Activated naive CD4-positive, alpha-beta T cell treated with anti-CD3 and anti-CD28 coated beads for 36 hours (primary cell): ENCODE measurements around the gene AASDHPPT. TPM values are rescaled to one million over a fixed set of nuclear protein-coding genes. Genes with fewer than 3 reads are reported as not detected.
A peak's percentile ranks its signal among the peaks of the same experiment; 100 is the strongest.
"Not testable (repeated sequence)": the region's sequence is repeated elsewhere in the genome, so short reads cannot be mapped to it uniquely, and the experiment has no call there.

ENCODE experiments used
- CTCF ChIA-PET: fragments of 350-600 bp; sonication (Branson Sonifier 250); formaldehyde crosslinking; loops from one replicate; lab custom pipeline; 2021; ENCODE audit warnings: antibody characterized with exemption; lab: Charles Lee
- DNase-seq: peaks from one replicate; pipeline ENCODE4 v3.0.0-alpha.2; 2020
- H3K27ac Mint-ChIP-seq: one replicate; pipeline ENCODE4 v1.8.0; 2021; ENCODE audit warnings: mild to moderate bottlenecking, mixed read lengths
- H3K27me3 Mint-ChIP-seq: one replicate; pipeline ENCODE4 v1.8.0; 2021; ENCODE audit warnings: low read depth, mixed read lengths
- H3K36me3 Mint-ChIP-seq: one replicate; pipeline ENCODE4 v1.8.0; 2021; ENCODE audit warnings: low read depth, mixed read lengths
- H3K4me1 Mint-ChIP-seq: one replicate; pipeline ENCODE4 v1.8.0; 2021; ENCODE audit warnings: low read depth, mixed read lengths
- H3K4me3 Mint-ChIP-seq: one replicate; pipeline ENCODE4 v1.8.0; 2021; ENCODE audit warnings: mild to moderate bottlenecking, moderate library complexity, mixed read lengths
- H3K9me3 Mint-ChIP-seq: one replicate; pipeline ENCODE4 v1.8.0; 2021; ENCODE audit warnings: mixed read lengths
- intact Hi-C: fragments of 100-400 bp; cut with micrococcal nuclease; formaldehyde crosslinking; loops from one replicate; pipeline ENCODE4 v1.15.1; 2023
- total RNA-seq, 2 experiments: library from RNA; stranded (reverse); gene quantifications; one replicate each; pipeline ENCODE4 v1.2.3, GENCODE V29; 2021

Gene AASDHPPT
- total RNA-seq: 10 to 100 TPM; 36.2 to 37.1 TPM

- DNase-seq: no peak
- no peaks in the 10 kb centered on the region for H3K27me3 Mint-ChIP-seq
- intact Hi-C loops: loop anchor here (1.0 to 10.0 kb wide), 9 partner anchors 13 to 1779 kb away; partner anchors contain the start of genes ALKBH8, CARD16, CWF19L2 and MSANTD4
- peak within 1 kb of the TSS; percentile 91 for H3K4me3 Mint-ChIP-seq
- no peaks in the 10 kb centered on the region for H3K9me3 Mint-ChIP-seq
- peaks cover 18% of the 10 kb centered on the region for H3K36me3 Mint-ChIP-seq
- peak within 1 kb of the TSS; percentile 93 for H3K27ac Mint-ChIP-seq
- CTCF ChIA-PET: interaction anchor here (1.0 to 2.3 kb wide), 3 partner anchors 8 to 14 kb away, joined by 3 to 14 read pairs (median 5); no protein-coding TSS in a partner anchor
- H3K4me1 Mint-ChIP-seq: peaks cover 47% of the 10 kb centered on the region
Measured at GRCh38 chr11:106077609-106078455, at the start of gene AASDHPPT. TSS of gene AASDHPPT (plus strand) at chr11:106077662. CDS start at chr11:106077711, 49 bp downstream.

GRCh38 chr11:106030609-106031008 lies 46.9 kb upstream of the AASDHPPT start:
- CTCF ChIA-PET: interaction anchor here (0.6 kb wide), 1 partner anchor 75 kb away, joined by 3 read pairs; no protein-coding TSS in a partner anchor
- intact Hi-C loops: no loop called here
- Mint-ChIP-seq H3K9me3 (peaks cover 5% of the 10 kb centered on the region), H3K27me3 (peaks cover 22% of the 10 kb centered on the region), H3K36me3 (no peaks in the 10 kb centered on the region), H3K4me3 (no peak overlapping the region), H3K4me1 (no peaks in the 10 kb centered on the region), H3K27ac (no peak overlapping the region)
- no peak for DNase-seq

GRCh38 chr11:106031202-106031810 lies 46.2 kb upstream of the AASDHPPT start:
- no peak overlapping the region for H3K27ac Mint-ChIP-seq
- H3K27me3 Mint-ChIP-seq: peaks cover 19% of the 10 kb centered on the region
- no peaks in the 10 kb centered on the region for H3K36me3 Mint-ChIP-seq
- intact Hi-C loops: no loop called here
- CTCF ChIA-PET: interaction anchor here (0.6 kb wide), 1 partner anchor 75 kb away, joined by 3 read pairs; no protein-coding TSS in a partner anchor
- H3K9me3 Mint-ChIP-seq: peaks cover 5% of the 10 kb centered on the region
- no peak overlapping the region for H3K4me3 Mint-ChIP-seq
- H3K4me1 Mint-ChIP-seq: no peaks in the 10 kb centered on the region
- DNase-seq: no peak

- Mint-ChIP-seq H3K4me1 (no peaks in the 10 kb centered on the region), H3K27ac (no peak overlapping the region), H3K4me3 (no peak overlapping the region), H3K27me3 (peaks cover 19% of the 10 kb centered on the region), H3K9me3 (peaks cover 5% of the 10 kb centered on the region), H3K36me3 (no peaks in the 10 kb centered on the region)
- no peak for DNase-seq
- intact Hi-C loops: no loop called here
- CTCF ChIA-PET: no interaction called here
Measured at GRCh38 chr11:106031936-106032335, 45.5 kb upstream of the AASDHPPT start.

- CTCF ChIA-PET: no interaction called here
- no peaks in the 10 kb centered on the region for H3K9me3 Mint-ChIP-seq
- no peaks in the 10 kb centered on the region for H3K4me1 Mint-ChIP-seq
- peaks cover 23% of the 10 kb centered on the region for H3K27me3 Mint-ChIP-seq
- intact Hi-C loops: no loop called here
- H3K4me3 Mint-ChIP-seq: no peak overlapping the region
- DNase-seq: no peak
- no peaks in the 10 kb centered on the region for H3K36me3 Mint-ChIP-seq
- H3K27ac Mint-ChIP-seq: no peak overlapping the region
Measured at GRCh38 chr11:106032861-106033260, 44.6 kb upstream of the AASDHPPT start.

- H3K4me3 Mint-ChIP-seq: no peak overlapping the region
- H3K36me3 Mint-ChIP-seq: peaks cover 1% of the 10 kb centered on the region
- H3K27ac Mint-ChIP-seq: no peak overlapping the region
- H3K4me1 Mint-ChIP-seq: no peaks in the 10 kb centered on the region
- no peak for DNase-seq
- CTCF ChIA-PET: no interaction called here
- H3K27me3 Mint-ChIP-seq: peaks cover 9% of the 10 kb centered on the region
- H3K9me3 Mint-ChIP-seq: no peaks in the 10 kb centered on the region
- intact Hi-C loops: no loop called here
Measured at GRCh38 chr11:106043540-106043939, 33.9 kb upstream of the AASDHPPT start.

GRCh38 chr11:106047631-106048030 lies 29.8 kb upstream of the AASDHPPT start:
- H3K9me3 Mint-ChIP-seq: no peaks in the 10 kb centered on the region
- no peak overlapping the region for H3K4me3 Mint-ChIP-seq
- H3K36me3 Mint-ChIP-seq: no peaks in the 10 kb centered on the region
- H3K4me1 Mint-ChIP-seq: no peaks in the 10 kb centered on the region
- peaks cover 4% of the 10 kb centered on the region for H3K27me3 Mint-ChIP-seq
- no peak for DNase-seq
- no peak overlapping the region for H3K27ac Mint-ChIP-seq
- CTCF ChIA-PET: no interaction called here
- intact Hi-C loops: no loop called here

- no peak for DNase-seq
- Mint-ChIP-seq H3K27me3 (peaks cover 2% of the 10 kb centered on the region), H3K4me1 (no peaks in the 10 kb centered on the region), H3K9me3 (no peaks in the 10 kb centered on the region), H3K4me3 (no peak overlapping the region), H3K27ac (no peak overlapping the region), H3K36me3 (no peaks in the 10 kb centered on the region)
- intact Hi-C loops: no loop called here
- CTCF ChIA-PET: interaction anchor here (0.6 kb wide), 2 partner anchors 11 to 1351 kb away, joined by 3 read pairs; no protein-coding TSS in a partner anchor
Measured at GRCh38 chr11:106049727-106050476, 27.6 kb upstream of the AASDHPPT start.

- Mint-ChIP-seq H3K36me3 (no peaks in the 10 kb centered on the region), H3K9me3 (no peaks in the 10 kb centered on the region), H3K4me1 (no peaks in the 10 kb centered on the region), H3K4me3 (no peak overlapping the region), H3K27me3 (peaks cover 2% of the 10 kb centered on the region), H3K27ac (no peak overlapping the region)
- CTCF ChIA-PET: no interaction called here
- no peak for DNase-seq
- intact Hi-C loops: no loop called here
Measured at GRCh38 chr11:106051103-106051502, 26.4 kb upstream of the AASDHPPT start.

GRCh38 chr11:106058377-106058776 lies 19.1 kb upstream of the AASDHPPT start:
- H3K27me3 Mint-ChIP-seq, CTCF ChIA-PET: not testable (repeated sequence)

GRCh38 chr11:106059617-106060016 lies 17.8 kb upstream of the AASDHPPT start:
- no peaks in the 10 kb centered on the region for H3K27me3 Mint-ChIP-seq
- DNase-seq: no peak
- H3K4me1 Mint-ChIP-seq: peaks cover 12% of the 10 kb centered on the region
- intact Hi-C loops: no loop called here
- no peak overlapping the region for H3K4me3 Mint-ChIP-seq
- CTCF ChIA-PET: interaction anchor here (0.6 kb wide), 1 partner anchor 1322 kb away, joined by 3 read pairs; no protein-coding TSS in a partner anchor
- H3K27ac Mint-ChIP-seq: no peak overlapping the region
- H3K36me3 Mint-ChIP-seq: peaks cover 14% of the 10 kb centered on the region
- no peaks in the 10 kb centered on the region for H3K9me3 Mint-ChIP-seq

More at GRCh38 chr11:106058377-106058776, 19.1 kb upstream of the AASDHPPT start:
- H3K27ac Mint-ChIP-seq, H3K9me3 Mint-ChIP-seq, intact Hi-C loops, DNase-seq, H3K4me3 Mint-ChIP-seq: not testable (repeated sequence)
- Mint-ChIP-seq H3K4me1 (peaks cover 12% of the 10 kb centered on the region), H3K36me3 (peaks cover 12% of the 10 kb centered on the region)
